ENCODE results near the gene GAS2.

The GAS2 gene

DNA sequence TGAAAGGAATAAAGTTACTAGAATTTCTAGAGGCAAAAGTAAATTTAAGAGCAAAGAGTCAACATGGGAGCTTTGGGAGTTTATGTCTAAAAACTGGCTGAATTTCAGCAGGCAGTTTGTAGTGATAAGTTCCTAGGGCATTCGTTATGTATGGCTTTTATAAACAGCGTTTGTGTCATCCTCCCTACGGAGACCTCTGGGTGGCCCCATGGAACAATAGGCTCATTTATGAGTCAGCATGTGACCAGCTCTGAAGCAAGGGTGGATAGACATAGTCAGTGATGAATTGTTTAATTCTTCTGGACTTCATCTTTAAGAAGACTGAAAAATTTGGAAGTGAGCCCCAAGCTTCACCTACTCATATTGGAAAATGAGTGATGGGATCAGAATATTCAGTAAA, 126.1 kb downstream of the GAS2 start:
- no peak for DNase-seq

DNA sequence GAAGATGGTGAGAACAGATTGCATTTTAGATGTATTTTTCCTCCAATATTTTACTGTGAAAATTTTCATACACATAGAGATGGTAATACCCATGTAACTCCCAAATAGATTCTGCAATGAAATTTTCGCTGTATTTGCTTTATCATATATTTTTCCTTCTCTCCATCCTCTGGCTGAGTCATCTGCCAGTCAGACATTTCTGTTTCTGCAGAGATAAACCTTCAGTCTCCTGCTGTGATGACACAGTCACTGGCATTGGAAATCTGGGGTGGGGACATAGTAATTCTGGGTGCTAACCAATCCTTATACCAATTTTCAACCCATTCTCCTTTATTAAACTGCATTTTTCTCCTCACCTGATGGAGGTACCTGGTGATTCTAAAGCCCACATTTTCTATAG, 129.5 kb downstream of the GAS2 start:
- DNase-seq, result no peak

- no peak for DNase-seq
These were observed 130.6 kb downstream of the GAS2 start for GRCh38 chr11:22797047-22797446.

DNA sequence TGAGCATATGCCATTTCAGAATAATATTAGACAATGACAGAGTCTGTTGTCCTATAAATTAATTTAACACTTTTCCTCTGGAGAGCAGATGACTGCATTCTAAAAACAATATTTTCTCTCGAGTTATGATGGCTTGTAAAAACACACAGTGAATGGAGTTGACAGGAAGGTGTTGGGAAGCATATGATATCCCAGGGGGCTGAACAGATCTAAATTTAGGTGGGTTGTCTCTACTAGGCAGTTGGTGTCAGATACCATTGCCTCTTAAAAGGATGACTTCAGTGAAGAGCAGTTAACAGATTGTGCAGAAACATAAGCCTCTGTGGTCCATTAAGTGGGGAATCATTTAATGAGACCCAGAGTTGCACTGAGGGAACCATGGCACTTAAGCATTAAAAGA, 132.5 kb downstream of the GAS2 start:
- no peak for DNase-seq

GRCh38 chr11:22800482-22800881, 134.1 kb downstream of the GAS2 start:
- no peak for DNase-seq

DNA sequence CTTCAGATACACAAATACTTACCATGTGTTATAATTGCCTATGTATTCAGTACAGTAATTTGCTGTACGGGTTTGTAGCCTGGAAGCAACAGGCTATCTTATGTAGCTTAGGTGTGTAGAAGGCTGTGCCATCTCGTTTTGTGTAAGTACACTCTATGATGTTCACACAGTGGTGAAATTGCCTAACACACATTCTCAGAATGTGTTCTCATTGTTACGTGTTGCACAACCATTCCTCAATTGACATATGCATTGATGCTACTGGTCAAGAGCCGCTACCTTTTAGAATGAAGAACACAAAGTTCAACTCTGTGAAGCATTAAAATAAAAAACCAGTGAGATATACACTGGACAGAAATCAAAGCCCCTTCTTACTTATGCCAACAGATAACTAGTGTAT, 136.4 kb downstream of the GAS2 start:
- DNase-seq, result no peak

DNA sequence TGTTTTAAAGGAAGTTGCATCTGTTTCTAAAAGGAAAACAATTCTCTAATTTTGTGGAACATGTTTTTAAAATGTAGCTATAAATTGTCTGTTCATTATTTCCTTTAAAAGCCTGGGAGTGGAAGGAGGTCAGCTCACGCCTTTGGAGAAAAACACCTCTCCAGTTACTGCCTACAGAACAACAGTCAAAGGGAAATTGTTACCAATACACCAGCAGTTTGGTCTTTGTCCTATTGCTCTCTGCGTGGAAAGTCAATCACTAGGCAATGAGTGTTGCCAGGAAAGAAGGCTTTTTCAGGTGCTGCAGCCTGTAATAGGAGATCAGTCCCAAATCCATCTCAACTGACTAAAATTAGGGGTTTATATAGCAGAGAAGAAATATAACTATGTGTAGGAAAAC, 141.0 kb downstream of the GAS2 start:
- no peak for DNase-seq

DNA sequence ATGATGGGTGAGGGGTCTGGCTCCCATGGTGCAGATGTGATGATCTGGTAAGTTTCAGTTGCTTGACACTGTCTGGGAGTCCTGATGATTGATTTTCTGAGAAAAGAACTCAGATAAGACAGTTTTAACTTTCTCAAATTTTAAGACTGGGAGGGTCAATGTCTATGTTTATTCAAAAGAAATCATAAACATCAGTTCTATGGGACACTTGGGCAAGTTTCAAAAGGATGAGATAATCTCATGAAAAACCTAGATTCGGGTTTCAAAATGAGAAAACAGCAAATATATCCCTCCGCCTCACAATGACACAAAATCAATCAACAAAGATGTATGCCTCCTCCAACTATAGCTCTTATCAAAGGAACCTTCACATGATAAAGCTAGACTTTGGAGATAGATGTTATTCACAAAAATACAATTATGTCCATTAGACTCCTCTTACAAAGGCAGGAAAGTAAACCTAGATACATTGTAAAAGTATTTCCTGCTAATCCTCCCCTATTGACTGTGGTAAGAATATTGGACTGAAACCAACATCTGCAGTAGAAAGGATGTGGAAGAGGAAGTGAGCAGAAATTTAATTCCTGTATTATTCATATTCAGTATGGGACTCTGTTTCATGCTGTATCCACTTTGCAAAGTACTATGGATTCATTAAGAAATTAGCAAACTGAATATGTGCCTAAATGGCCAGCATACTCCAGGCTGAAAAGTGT, 141.6 kb downstream of the GAS2 start:
- no peak for DNase-seq

DNA sequence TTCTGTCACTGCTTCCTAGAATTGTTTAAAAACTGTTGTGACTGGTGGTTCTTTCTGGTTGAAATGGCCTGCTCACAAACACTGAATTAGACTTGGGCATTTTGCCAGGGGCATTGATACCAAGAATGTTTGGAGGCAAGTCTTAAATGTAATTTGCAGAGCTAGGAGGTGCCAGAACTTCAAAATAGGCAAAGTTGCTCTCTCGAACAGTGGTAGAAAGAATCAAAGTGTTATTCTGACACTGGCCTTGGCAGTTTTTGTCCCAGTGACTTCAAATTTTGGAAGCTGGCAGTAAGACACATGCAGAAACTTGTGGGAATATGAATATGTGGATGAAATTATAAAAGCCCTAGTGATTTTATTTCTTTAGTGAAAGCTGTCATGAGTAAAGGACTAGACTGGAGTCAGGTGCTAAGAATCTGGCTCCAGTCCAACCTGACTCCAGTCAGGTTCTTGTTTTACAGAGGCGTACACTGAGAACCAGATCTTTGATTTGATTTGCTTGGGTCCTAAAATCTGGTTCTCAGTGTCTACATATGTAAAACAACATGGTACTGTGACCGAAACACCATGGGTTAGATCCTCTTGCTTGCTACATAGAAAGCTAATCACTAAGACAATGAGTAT, 142.3 kb downstream of the GAS2 start:
- DNase-seq, result no peak

GRCh38 chr11:22809893-22810292, 143.5 kb downstream of the GAS2 start:
- DNase-seq, result no peak

GRCh38 chr11:22822203-22822602, 155.8 kb downstream of the GAS2 start:
- DNase-seq, result no peak

DNA sequence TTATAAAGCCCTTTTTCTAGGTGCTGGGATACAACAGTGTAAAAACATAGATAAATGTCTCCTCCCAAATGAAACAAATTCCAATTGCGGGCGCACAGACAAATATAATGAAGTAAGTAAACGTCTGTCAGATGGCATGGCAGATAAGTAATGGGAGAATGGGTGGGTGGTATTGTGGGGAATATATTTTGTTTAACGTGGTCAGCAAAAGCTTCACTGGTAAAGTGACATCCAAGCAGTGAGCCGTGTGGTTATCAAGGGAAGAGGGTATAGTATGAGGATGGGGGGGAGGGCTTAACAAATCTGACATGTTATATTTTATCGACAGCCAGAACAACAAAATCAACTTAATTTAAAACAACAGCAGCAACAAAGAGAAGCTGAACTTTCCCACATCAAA, 162.0 kb downstream of the GAS2 start:
- no peak for DNase-seq

DNA sequence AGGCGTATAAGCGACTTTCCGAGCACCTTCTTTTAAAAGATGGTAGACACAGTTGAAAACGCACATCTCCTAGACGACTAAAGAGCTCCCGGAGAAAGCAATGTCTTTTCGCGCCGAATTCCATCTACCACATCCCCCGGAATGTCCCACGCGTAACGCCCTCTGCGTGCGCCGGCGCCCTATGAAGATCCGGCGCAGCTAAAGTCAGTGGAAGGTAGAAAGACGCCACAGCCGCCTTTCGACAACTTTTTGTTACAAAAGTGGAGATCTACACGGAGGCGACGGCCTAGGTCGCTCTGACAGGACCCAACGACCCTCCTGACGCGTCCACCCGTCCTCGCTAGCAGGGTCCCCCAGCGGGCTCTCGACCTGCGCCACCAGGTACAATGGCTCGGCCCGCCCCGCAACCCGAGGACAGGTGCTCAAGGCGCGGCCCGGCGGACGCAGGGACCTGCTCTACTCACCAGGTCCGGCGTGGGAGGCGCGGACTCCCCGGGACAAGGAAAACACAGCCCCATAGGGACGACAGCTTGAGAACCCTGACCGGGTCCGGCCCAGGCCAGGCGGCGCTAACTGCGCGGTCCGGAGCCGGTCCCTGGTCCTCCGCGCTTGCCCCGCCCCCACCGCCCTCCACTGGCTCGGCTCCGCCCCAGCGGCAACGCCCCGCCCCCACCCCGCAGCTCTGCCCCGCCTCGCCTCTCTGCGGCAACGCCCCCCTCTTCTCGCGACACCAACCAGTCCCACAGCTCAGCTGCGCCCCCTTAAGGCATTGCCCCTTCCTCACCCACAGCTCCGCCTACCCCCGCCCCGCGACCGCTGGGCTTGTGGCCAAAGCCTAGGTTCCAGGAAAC, 163.0 kb downstream of the GAS2 start, which contains the start of gene SVIP:
TSS of gene SVIP (minus strand) at position 571 of the 851 bp plus-strand sequence. CDS start at position 518, 53 bp downstream.
- DNase-seq, result peak; percentile 77

DNA sequence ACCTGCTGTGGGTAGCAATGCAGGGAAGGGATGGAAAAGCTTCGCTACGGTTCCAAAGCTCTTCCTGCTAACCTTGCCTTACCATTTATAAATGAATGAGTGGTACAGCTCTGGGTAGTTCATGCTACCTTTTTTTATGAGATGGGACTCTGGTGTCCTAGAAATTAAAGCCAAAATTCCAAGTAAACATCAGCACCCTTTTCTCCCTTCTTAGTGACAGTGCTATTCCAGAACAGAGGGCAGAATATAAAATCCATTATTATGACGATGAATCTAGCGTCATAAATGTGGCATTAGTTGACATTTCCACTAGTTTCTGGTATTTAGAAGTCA, 163.6 kb downstream of the GAS2 start:
- no peak for DNase-seq

- DNase-seq, result no peak
These were observed 166.1 kb downstream of the GAS2 start for GRCh38 chr11:22832315-22833015.

- no peak for DNase-seq
These were observed 180.3 kb downstream of the GAS2 start for GRCh38 chr11:22846726-22847125.

GRCh38 chr11:22851477-22851876, 185.1 kb downstream of the GAS2 start:
- DNase-seq, result no peak

- DNase-seq, result no peak
These were observed 193.3 kb downstream of the GAS2 start for GRCh38 chr11:22859756-22860155.

GRCh38 chr11:22860241-22860640, 193.8 kb downstream of the GAS2 start, which contains the start of gene CCDC179:
Gene CCDC179 (minus strand): TSS chr11:22860474. CDS start chr11:22860421, 53 bp downstream.
- no peak for DNase-seq

Data from activated gamma-delta T cell (primary cell).